IMR-90 (cell line): ENCODE data around the gene SYNRG. TPM values are rescaled to one million over a fixed set of nuclear protein-coding genes. Genes with fewer than 3 reads are reported as not detected.

Experiments
- ATAC-seq: fragments of 200-7000 bp; cut with Tn5 transposase; 2 replicates; pipeline ENCODE4 v1.9.1; 2020; ENCODE audit warnings: low read depth, mild to moderate bottlenecking, moderate library complexity
- BruUV-seq: library from RNA; stranded (reverse); fragments of 400-500 nt; replicated peaks from 2 replicates; lab custom pipeline; 2021; lab: Mats Ljungman, UMichigan
- CTCF ChIA-PET: fragments of 300-600 bp; formaldehyde crosslinking; extraction: SDS; loops from one replicate; lab custom pipeline; 2021; ENCODE audit warnings: antibody characterized with exemption; lab: Yijun Ruan, JAX
- POLR2A ChIA-PET: fragments of 300-600 bp; sonication (Branson Sonifier 250); formaldehyde crosslinking; loops from one replicate; lab custom pipeline; 2022; ENCODE audit warnings: antibody characterized with exemption; ENCODE audit not compliant: unreplicated experiment; lab: Charles Lee
- DNase-seq: peaks from one replicate; pipeline ENCODE4 v3.0.0; 2013
- H2AFZ ChIP-seq: replicated peaks from 2 replicates; pipeline ENCODE3; 2013; ENCODE audit warnings: low read length, mild to moderate bottlenecking; ENCODE audit not compliant: poor library complexity
- H2AK5ac ChIP-seq: 2 replicates; pipeline ENCODE4 v1.6.1; 2013; ENCODE audit warnings: low read depth, low read length, inconsistent platforms
- H2AK9ac ChIP-seq: replicated peaks from 2 replicates; pipeline ENCODE3; 2013; ENCODE audit warnings: mild to moderate bottlenecking, low read depth, low read length, moderate library complexity; ENCODE audit not compliant: poor library complexity
- H2BK120ac ChIP-seq: 2 replicates; pipeline ENCODE4 v1.6.1; 2013; ENCODE audit warnings: low read depth, low read length, inconsistent platforms
- H2BK15ac ChIP-seq: 3 replicates; pipeline ENCODE4 v1.6.1; 2013; ENCODE audit warnings: low read depth, low read length, inconsistent platforms
- H2BK20ac ChIP-seq: 2 replicates; pipeline ENCODE4 v1.6.1; 2013; ENCODE audit warnings: low read depth, mild to moderate bottlenecking, inconsistent platforms, low read length, moderate library complexity
- H2BK5ac ChIP-seq: 2 replicates; pipeline ENCODE4 v1.6.1; 2013; ENCODE audit warnings: mild to moderate bottlenecking, low read depth, low read length, inconsistent platforms; ENCODE audit not compliant: poor library complexity, severe bottlenecking
- H3K14ac ChIP-seq: replicated peaks from 2 replicates; pipeline ENCODE4 v1.6.1; 2013; ENCODE audit warnings: low read depth, low read length, inconsistent platforms
- H3K18ac ChIP-seq: 2 replicates; pipeline ENCODE4 v1.6.1; 2013; ENCODE audit warnings: low read depth, low read length, control low read depth
- H3K23ac ChIP-seq: 2 replicates; pipeline ENCODE4 v1.6.1; 2013; ENCODE audit warnings: low read depth, low read length, inconsistent platforms
- H3K27ac ChIP-seq: 2 replicates; pipeline ENCODE4 v1.5.1; 2013; ENCODE audit warnings: mild to moderate bottlenecking, control low read depth, low read length; ENCODE audit not compliant: insufficient read depth
- H3K27me3 ChIP-seq: 2 replicates; pipeline ENCODE4 v1.6.1; 2013; ENCODE audit warnings: low read length; ENCODE audit not compliant: control insufficient read depth, insufficient read depth
- H3K36me3 ChIP-seq: 2 replicates; pipeline ENCODE4 v1.6.1; 2013; ENCODE audit warnings: low read length, mixed read lengths; ENCODE audit not compliant: control insufficient read depth, insufficient read depth
- H3K4ac ChIP-seq: 2 replicates; pipeline ENCODE4 v1.6.1; 2013; ENCODE audit warnings: low read depth, low read length, inconsistent platforms
- H3K4me1 ChIP-seq: 2 replicates; pipeline ENCODE4 v1.6.1; 2013; ENCODE audit warnings: low read length, mixed read lengths; ENCODE audit not compliant: control insufficient read depth, insufficient read depth
- H3K4me2 ChIP-seq: 2 replicates; pipeline ENCODE4 v1.6.1; 2013; ENCODE audit warnings: low read depth, mild to moderate bottlenecking, control low read depth, low read length, moderate library complexity
- H3K4me3 ChIP-seq: 2 replicates; pipeline ENCODE4 v1.5.1; 2013; ENCODE audit warnings: low read depth, mild to moderate bottlenecking, control low read depth, low read length, moderate library complexity; ENCODE audit not compliant: insufficient read depth
- H3K56ac ChIP-seq: 2 replicates; pipeline ENCODE4 v1.6.1; 2013; ENCODE audit warnings: low read length, inconsistent platforms; ENCODE audit not compliant: insufficient read depth; ENCODE audit errors: extremely low read depth
- H3K79me1 ChIP-seq, 2 experiments: 2 replicates each; pipeline ENCODE4 v1.6.1; 2013; ENCODE audit warnings: low read length in 2 of 2, inconsistent platforms in 1 of 2, low read depth in 1 of 2
- H3K9ac ChIP-seq: 2 replicates; pipeline ENCODE4 v1.6.1; 2013; ENCODE audit warnings: low read depth, low read length, control low read depth
- H3K9me1 ChIP-seq: 2 replicates; pipeline ENCODE4 v1.6.1; 2013; ENCODE audit warnings: low read length, inconsistent platforms; ENCODE audit not compliant: insufficient read depth
- H3K9me3 ChIP-seq: 2 replicates; pipeline ENCODE4 v1.6.1; 2013; ENCODE audit warnings: low read length; ENCODE audit not compliant: control insufficient read depth, insufficient read depth
- H4K20me1 ChIP-seq: 2 replicates; pipeline ENCODE4 v1.6.1; 2013; ENCODE audit warnings: low read length, inconsistent platforms; ENCODE audit not compliant: insufficient read depth
- H4K5ac ChIP-seq: 2 replicates; pipeline ENCODE4 v1.6.1; 2013; ENCODE audit warnings: mild to moderate bottlenecking, low read depth, low read length, control low read depth
- H4K8ac ChIP-seq, 2 experiments: 2 replicates each; pipeline ENCODE4 v1.6.1; 2013; ENCODE audit warnings: low read depth in 2 of 2, low read length in 2 of 2, control low read depth in 1 of 2, inconsistent platforms in 1 of 2
- H4K91ac ChIP-seq: 2 replicates; pipeline ENCODE4 v1.6.1; 2013; ENCODE audit warnings: low read depth, low read length, inconsistent platforms; ENCODE audit not compliant: insufficient read depth
- BHLHE40 ChIP-seq: fragments of 150-350 bp; IDR thresholded peaks from 2 replicates; pipeline ENCODE4 v1.6.1; 2016; ENCODE audit warnings: mild to moderate bottlenecking, low read depth, low read length
- CEBPB ChIP-seq: IDR thresholded peaks from 2 replicates; pipeline ENCODE4 v1.6.1; 2012; ENCODE audit warnings: low read depth, low read length, improper control_type of control experiment
- CHD1 ChIP-seq: IDR thresholded peaks from 2 replicates; pipeline ENCODE4 v1.6.1; 2012; ENCODE audit warnings: low read depth, low read length, improper control_type of control experiment
- ELK1 ChIP-seq: fragments of 150-350 bp; IDR thresholded peaks from 2 replicates; pipeline ENCODE4 v1.6.1; 2016; ENCODE audit warnings: low read depth, mild to moderate bottlenecking, low read length, moderate library complexity, borderline replicate concordance
- FOS ChIP-seq: fragments of 150-350 bp; IDR thresholded peaks from 2 replicates; pipeline ENCODE4 v1.6.1; 2016; ENCODE audit warnings: low read depth, low read length
- MAFK ChIP-seq: IDR thresholded peaks from 2 replicates; pipeline ENCODE4 v1.6.1; 2012; ENCODE audit warnings: low read depth, low read length, improper control_type of control experiment
- MAZ ChIP-seq: IDR thresholded peaks from 2 replicates; pipeline ENCODE4 v1.6.1; 2012; ENCODE audit warnings: low read depth, mild to moderate bottlenecking, low read length, improper control_type of control experiment, moderate library complexity, borderline replicate concordance
- MXI1 ChIP-seq: IDR thresholded peaks from 2 replicates; pipeline ENCODE4 v1.6.1; 2012; ENCODE audit warnings: low read depth, mild to moderate bottlenecking, low read length, moderate library complexity, borderline replicate concordance
- NFE2L2 ChIP-seq: fragments of 150-350 bp; IDR thresholded peaks from 2 replicates; pipeline ENCODE4 v1.6.1; 2016; ENCODE audit warnings: low read depth, mild to moderate bottlenecking, low read length
- POLR2A ChIP-seq: IDR thresholded peaks from 2 replicates; pipeline ENCODE4 v1.6.1; 2012; ENCODE audit warnings: mild to moderate bottlenecking, low read depth, low read length
- RAD21 ChIP-seq: IDR thresholded peaks from 2 replicates; pipeline ENCODE4 v1.6.1; 2012; ENCODE audit warnings: low read length, improper control_type of control experiment
- RFX5 ChIP-seq: IDR thresholded peaks from 2 replicates; pipeline ENCODE4 v1.8.0; 2012; ENCODE audit warnings: low read depth, mild to moderate bottlenecking, low read length, moderate library complexity
- SMC3 ChIP-seq: fragments of 150-350 bp; IDR thresholded peaks from 2 replicates; pipeline ENCODE4 v1.6.1; 2016; ENCODE audit warnings: low read depth, mild to moderate bottlenecking, antibody characterized with exemption, low read length, moderate library complexity
- WGBS, 2 experiments: methylation state at CpG; one replicate each; pipeline versions ENCODE4 v1.1.5 to v1.1.7; 2013; ENCODE audit warnings: missing lambda C conversion rate in 2 of 2; ENCODE audit not compliant: insufficient read length in 1 of 2; ENCODE audit errors: extremely low coverage in 2 of 2; 5-methylcytosine and 5-hydroxymethylcytosine counted together
- dilution Hi-C: fragments of 300-500 bp; cut with HindIII; formaldehyde crosslinking; loops from one replicate; pipeline ENCODE4 v1.14.3; 2018; ENCODE audit warnings: low sequenced_read_pairs; ENCODE audit not compliant: unreplicated experiment
- in situ Hi-C: fragments of 300-500 bp; cut with MboI; formaldehyde crosslinking; loops from 3 replicates; pipeline ENCODE4 v1.14.3; 2019; ENCODE audit warnings: low sequenced_read_pairs, inconsistent platforms, mixed read lengths
- intact Hi-C: fragments of 100-400 bp; cut with micrococcal nuclease; formaldehyde crosslinking; loops from 2 replicates; pipeline ENCODE4 v1.10.0; 2022
- polyA plus RNA-seq, 3 experiments: library from polyadenylated mRNA; depleted of rRNA; stranded (reverse); fragments of >200 nt; gene quantifications; 2 replicates each; pipeline ENCODE4 v1.2.3, GENCODE V29; 2012; ENCODE audit warnings: low replicate concordance in 1 of 3
- total RNA-seq: library from RNA; depleted of rRNA; stranded (reverse); fragments of >200 nt; gene quantifications from 2 replicates; pipeline ENCODE4 v1.2.3, GENCODE V29; 2012

SYNRG gene
- total and polyA plus RNA-seq, 2 of the 4 experiments (the other 2 are of a cell fraction), result 11.7 to 15.2 TPM

GRCh38 chr17:37568350-37569053 lies 40.7 kb downstream of the SYNRG start:
- no peak overlapping the region for H3K4ac ChIP-seq
- H3K4me1 ChIP-seq, result no peaks in the 10 kb centered on the region
- H3K36me3 ChIP-seq, result peaks cover 32% of the 10 kb centered on the region
- H3K18ac ChIP-seq, result no peak overlapping the region
- H3K56ac ChIP-seq, result no peak overlapping the region
- dilution Hi-C loops (no loop called here), in situ Hi-C loops (no loop called here), intact Hi-C loops (no loop called here)
- WGBS, 2 experiments, result no CpG with 5 or more reads among the region's 2 CpGs
- no peak overlapping the region for H3K4me2 ChIP-seq
- ATAC-seq, result no peak
- no peak overlapping the region for H4K91ac ChIP-seq
- no peak overlapping the region for H2AK9ac ChIP-seq
- H3K23ac ChIP-seq, result no peak overlapping the region
- CTCF ChIA-PET, result interaction anchor here (1.0 to 1.2 kb wide), 2 partner anchors 13 to 17 kb away, joined by 3 read pairs; no protein-coding TSS in a partner anchor
- H4K8ac ChIP-seq, result no peak overlapping the region
- H3K9me1 ChIP-seq, result no peaks in the 10 kb centered on the region
- H3K14ac ChIP-seq, result no peak overlapping the region
- TF ChIP-seq MAFK (no peak), POLR2A (no peak), CEBPB (no peak), ELK1 (no peak), RFX5 (no peak), SMC3 (no peak), BHLHE40 (no peak), CHD1 (no peak), MAZ (no peak), MXI1 (no peak), FOS (no peak), RAD21 (no peak), NFE2L2 (no peak)
- no peak overlapping the region for H3K27ac ChIP-seq
- no peak overlapping the region for H4K5ac ChIP-seq
- H2BK5ac ChIP-seq, result no peak overlapping the region
- H3K27me3 ChIP-seq, result no peaks in the 10 kb centered on the region
- no peaks in the 10 kb centered on the region for H3K9me3 ChIP-seq
- BruUV-seq, result no TSS peak
- H2BK15ac ChIP-seq, result no peak overlapping the region
- H3K9ac ChIP-seq, result no peak overlapping the region
- H4K20me1 ChIP-seq, result peaks cover 2% of the 10 kb centered on the region; the same call in 1 of the 2 replicates
- H2BK20ac ChIP-seq, result no peak overlapping the region
- no peak overlapping the region for H2AFZ ChIP-seq
- H3K4me3 ChIP-seq, result no peak overlapping the region
- H2BK120ac ChIP-seq, result no peak overlapping the region
- peak; percentile 19 for DNase-seq
- peaks cover 3 to 12% of the 10 kb centered on the region in 2 experiments; a peak in 2 of 4 replicates for H3K79me1 ChIP-seq
- POLR2A ChIA-PET, result no interaction called here
- H2AK5ac ChIP-seq, result no peak overlapping the region
